SU-DHL-6 (cell line): ENCODE data around the gene VANGL2.

Experiments
- CTCF ChIP-seq: fragments of 200-600 bp; sonication (generic); IDR thresholded peaks from one replicate; pipeline ENCODE4 v1.5.1; 2017; ENCODE audit warnings: antibody characterized with exemption, mild to moderate bottlenecking, low read length, moderate library complexity; ENCODE audit not compliant: insufficient read depth, poor library complexity, severe bottlenecking
- EZH2phosphoT487 ChIP-seq: fragments of 200-600 bp; sonication (generic), shearing (Covaris generic); conservative IDR thresholded peaks from 2 replicates; pipeline ENCODE4 v1.6.1; 2018; ENCODE audit warnings: mild to moderate bottlenecking, antibody characterized with exemption, low read length, moderate library complexity, mixed read lengths

GRCh38 chr1:160438935-160439334, 38.6 kb downstream of the VANGL2 start:
- no peak for TF ChIP-seq CTCF
- no peak for TF ChIP-seq EZH2phosphoT487
